Measurements from ENCODE around the gene ABI2.
"Not testable (repeated sequence)": the region's sequence is repeated elsewhere in the genome, so short reads cannot be mapped to it uniquely, and the experiment has no call there.

ABI2 gene

DNA sequence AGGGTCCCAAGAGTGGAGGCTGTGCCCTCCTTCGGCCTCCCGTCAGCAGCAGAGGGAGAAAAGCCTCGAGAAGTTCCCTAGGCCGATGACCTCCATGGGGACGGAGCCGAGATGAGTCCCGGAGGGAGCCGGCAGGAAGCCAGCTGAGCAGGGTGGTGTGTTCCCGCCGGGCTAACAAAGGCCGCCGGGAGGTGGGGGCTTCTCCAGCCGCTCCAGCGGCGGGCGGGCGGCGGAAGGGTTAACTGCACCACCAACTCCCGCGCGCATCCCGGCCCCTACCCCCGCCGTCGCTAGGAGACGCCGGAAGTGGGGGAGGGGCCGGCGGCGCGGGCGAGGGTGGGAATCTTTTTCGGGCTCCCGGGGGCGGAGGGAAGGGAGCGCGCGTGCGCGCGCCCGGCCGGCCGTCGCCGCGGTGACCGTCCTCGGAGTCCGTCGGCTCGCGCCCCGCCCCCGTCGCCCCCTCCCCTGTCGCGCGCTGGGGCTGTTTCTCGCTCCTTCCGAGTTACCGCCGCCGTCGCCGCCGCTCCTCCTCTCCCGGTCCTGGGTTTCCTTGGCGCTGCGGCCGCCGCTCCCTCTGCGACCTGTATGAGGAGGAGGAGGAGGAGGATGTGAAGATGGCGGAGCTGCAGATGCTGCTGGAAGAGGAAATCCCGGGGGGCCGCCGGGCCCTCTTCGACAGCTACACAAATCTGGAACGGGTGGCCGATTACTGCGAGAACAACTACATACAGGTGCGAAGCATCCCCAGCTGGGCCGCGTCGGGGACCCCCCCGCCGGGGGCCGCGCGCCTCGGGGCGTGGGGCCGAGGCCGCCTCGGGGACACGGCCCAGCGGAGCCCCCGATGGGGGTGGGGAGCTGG lies at the start of gene ABI2:
Gene ABI2 (plus strand): TSS at position 494 of the 859 bp plus-strand sequence. CDS start 121 bp downstream, at position 615.
- DNase-seq (ENCODE audit: low spot score): peak; percentile 72

DNA sequence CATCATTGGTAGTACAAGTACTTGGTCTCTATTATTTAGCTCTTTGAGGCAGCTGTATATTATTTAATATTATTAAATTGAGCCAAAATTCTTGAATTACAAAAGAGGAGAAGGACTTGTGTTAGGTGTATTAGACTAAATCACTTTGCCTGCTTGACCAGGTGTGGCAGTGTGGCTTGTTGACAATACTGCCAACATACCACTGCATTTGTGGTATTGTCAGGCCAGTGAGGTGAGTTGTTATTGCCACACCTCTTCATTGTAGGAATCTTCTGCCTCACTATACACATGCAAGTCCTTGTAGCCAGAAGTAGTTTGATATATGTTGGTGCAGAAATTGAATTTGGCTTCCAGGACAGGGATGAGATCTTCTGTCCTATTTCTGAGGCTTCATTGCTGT lies 48.9 kb upstream of the ABI2 start:
- Mint-ChIP-seq H3K4me3 (no peak overlapping the region), H3K27me3 (ENCODE audit: low read depth) (no peaks in the 10 kb centered on the region), H3K4me1 (ENCODE audit: low read depth) (no peaks in the 10 kb centered on the region), H3K9me3 (no peaks in the 10 kb centered on the region), H3K27ac (no peak overlapping the region), H3K36me3 (ENCODE audit: low read depth) (peaks cover 29% of the 10 kb centered on the region)
- no peak for DNase-seq (ENCODE audit: low spot score)

More for the DNA sequence above, at the start of gene ABI2:
- Mint-ChIP-seq H3K36me3 (ENCODE audit: low read depth) (peaks cover 2% of the 10 kb centered on the region), H3K27ac (peak within 1 kb of the TSS; percentile 86), H3K27me3 (ENCODE audit: low read depth) (peaks cover 5% of the 10 kb centered on the region), H3K4me3 (peak within 1 kb of the TSS; percentile 91), H3K4me1 (ENCODE audit: low read depth) (peaks cover 31% of the 10 kb centered on the region), H3K9me3 (no peaks in the 10 kb centered on the region)

DNA sequence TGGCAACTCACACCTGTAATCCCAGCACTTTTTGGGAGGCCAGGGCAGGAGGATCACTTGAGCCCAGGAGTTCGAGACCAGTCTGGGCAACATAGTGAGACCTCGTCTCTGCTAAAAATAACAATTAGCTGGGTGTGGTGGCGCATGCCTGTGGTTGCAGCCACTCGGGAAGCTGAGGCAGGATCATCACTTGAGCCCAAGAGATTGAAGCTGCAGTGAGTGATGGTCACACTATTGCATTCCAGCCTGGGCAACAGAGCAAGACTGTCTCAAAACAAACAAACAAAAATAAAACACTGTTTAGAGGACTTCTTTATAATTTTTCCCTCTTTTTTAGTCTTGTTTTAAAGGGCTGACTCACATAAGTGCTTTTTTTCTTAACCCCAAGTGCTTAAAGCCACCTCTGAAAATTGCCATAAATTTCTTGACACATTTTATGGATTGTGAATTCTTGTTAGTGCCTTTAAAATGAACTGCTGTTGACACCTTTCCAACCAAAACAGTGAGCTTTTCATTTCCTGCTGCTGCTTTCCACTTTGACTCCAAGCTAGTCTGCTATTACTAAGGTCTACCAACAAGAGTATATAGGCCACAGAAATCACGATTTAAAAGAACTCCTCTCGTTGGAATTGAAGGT lies 47.6 kb upstream of the ABI2 start:
- no peaks in the 10 kb centered on the region for H3K27me3 Mint-ChIP-seq (ENCODE audit: low read depth)
- no peaks in the 10 kb centered on the region for H3K4me1 Mint-ChIP-seq (ENCODE audit: low read depth)
- no peak for DNase-seq (ENCODE audit: low spot score)
- H3K27ac Mint-ChIP-seq: no peak overlapping the region
- peaks cover 31% of the 10 kb centered on the region for H3K36me3 Mint-ChIP-seq (ENCODE audit: low read depth)
- no peaks in the 10 kb centered on the region for H3K9me3 Mint-ChIP-seq
- H3K4me3 Mint-ChIP-seq: no peak overlapping the region

DNA sequence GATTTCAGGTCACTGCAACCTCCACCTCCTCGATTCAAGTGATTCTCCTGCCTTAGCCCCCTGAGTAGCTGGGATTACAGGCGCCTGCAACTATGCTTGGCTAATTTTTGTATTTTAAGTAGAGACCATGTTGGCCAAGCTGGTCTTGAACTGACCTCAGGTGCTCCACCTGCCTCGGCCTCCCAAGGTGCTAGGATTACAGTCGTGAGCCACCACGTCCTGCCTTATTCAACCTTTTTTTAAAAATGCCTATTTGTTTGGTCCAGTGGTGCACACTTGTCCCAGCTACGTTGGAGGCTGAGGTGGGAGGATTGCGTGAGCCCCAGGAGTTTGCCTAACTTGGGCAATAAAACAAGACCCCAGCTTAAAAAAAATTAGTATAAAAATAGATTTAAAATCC lies 46.1 kb upstream of the ABI2 start:
- no peaks in the 10 kb centered on the region for H3K4me1 Mint-ChIP-seq (ENCODE audit: low read depth)
- H3K27ac Mint-ChIP-seq: no peak overlapping the region
- peaks cover 30% of the 10 kb centered on the region for H3K36me3 Mint-ChIP-seq (ENCODE audit: low read depth)
- DNase-seq (ENCODE audit: low spot score): no peak
- H3K9me3 Mint-ChIP-seq: no peaks in the 10 kb centered on the region
- H3K4me3 Mint-ChIP-seq: no peak overlapping the region
- H3K27me3 Mint-ChIP-seq (ENCODE audit: low read depth): no peaks in the 10 kb centered on the region

DNA sequence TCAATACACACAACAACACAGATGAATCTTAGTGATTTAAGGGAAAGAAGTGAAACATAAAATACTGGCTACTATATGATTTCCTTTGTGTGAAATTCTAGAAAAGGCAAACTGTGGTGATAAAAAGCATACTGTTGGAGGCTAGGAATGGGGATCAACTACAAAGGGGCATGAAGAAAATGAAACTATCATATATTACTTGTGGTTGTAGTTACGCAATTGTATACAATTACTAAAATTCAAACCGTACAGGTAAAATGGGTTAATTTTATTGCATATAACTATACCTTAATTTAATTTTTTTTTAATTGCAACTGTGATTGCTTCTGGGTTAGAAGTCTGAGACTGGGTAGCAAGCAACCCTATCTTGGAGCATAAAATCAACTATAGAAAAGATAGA lies 41.7 kb upstream of the ABI2 start:
- no peak for DNase-seq (ENCODE audit: low spot score)
- peaks cover 2% of the 10 kb centered on the region for H3K4me1 Mint-ChIP-seq (ENCODE audit: low read depth)
- no peaks in the 10 kb centered on the region for H3K27me3 Mint-ChIP-seq (ENCODE audit: low read depth)
- H3K27ac Mint-ChIP-seq: no peak overlapping the region
- no peak overlapping the region for H3K4me3 Mint-ChIP-seq
- no peaks in the 10 kb centered on the region for H3K9me3 Mint-ChIP-seq
- peaks cover 20% of the 10 kb centered on the region for H3K36me3 Mint-ChIP-seq (ENCODE audit: low read depth)

DNA sequence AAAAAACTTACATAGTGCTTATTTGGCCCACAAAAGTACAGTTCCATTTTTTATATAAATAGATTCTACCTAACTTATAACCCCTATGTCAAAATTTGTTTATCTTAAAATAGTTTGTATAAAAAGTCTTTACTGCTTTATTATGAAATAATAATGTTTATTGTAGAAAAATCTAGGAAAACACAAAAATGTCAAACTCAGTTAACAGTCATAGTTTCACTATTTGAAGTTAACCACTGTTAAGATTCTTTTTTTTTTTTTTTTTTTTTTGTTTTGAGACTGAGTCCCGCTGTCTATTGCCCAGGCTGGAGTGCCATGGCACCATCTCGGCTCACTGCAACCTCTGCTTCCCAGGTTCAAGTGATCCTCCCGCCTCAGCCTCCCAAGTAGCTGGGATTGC lies 26.5 kb upstream of the ABI2 start:
- H3K4me3 Mint-ChIP-seq: no peak overlapping the region
- no peak for DNase-seq (ENCODE audit: low spot score)
- no peaks in the 10 kb centered on the region for H3K27me3 Mint-ChIP-seq (ENCODE audit: low read depth)
- H3K36me3 Mint-ChIP-seq (ENCODE audit: low read depth): peaks cover 4% of the 10 kb centered on the region
- H3K9me3 Mint-ChIP-seq: no peaks in the 10 kb centered on the region
- H3K27ac Mint-ChIP-seq: no peak overlapping the region
- no peaks in the 10 kb centered on the region for H3K4me1 Mint-ChIP-seq (ENCODE audit: low read depth)

DNA sequence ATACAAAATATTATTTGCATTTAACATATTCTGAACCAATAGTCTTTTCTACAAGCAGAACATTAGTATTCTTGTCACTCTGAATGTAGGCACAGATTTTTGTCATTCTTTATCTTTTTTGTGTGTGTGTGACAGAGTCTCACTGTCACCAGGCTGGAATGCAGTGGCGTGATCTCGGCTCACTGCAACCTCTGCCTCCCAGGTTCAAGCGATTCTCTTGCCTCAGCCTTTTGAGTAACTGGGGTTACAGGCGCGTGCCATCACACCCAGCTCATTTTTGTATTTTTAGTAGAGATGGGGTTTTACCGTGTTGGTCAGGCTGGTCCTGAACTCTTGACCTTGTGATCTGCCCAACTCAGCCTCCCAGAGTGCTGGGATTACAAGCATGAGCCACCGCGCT lies 25.6 kb upstream of the ABI2 start:
- not testable (repeated sequence) for H3K9me3 Mint-ChIP-seq; H3K4me3 Mint-ChIP-seq; H3K4me1 Mint-ChIP-seq (ENCODE audit: low read depth); DNase-seq (ENCODE audit: low spot score); H3K27ac Mint-ChIP-seq; H3K27me3 Mint-ChIP-seq (ENCODE audit: low read depth); H3K36me3 Mint-ChIP-seq (ENCODE audit: low read depth)

DNA sequence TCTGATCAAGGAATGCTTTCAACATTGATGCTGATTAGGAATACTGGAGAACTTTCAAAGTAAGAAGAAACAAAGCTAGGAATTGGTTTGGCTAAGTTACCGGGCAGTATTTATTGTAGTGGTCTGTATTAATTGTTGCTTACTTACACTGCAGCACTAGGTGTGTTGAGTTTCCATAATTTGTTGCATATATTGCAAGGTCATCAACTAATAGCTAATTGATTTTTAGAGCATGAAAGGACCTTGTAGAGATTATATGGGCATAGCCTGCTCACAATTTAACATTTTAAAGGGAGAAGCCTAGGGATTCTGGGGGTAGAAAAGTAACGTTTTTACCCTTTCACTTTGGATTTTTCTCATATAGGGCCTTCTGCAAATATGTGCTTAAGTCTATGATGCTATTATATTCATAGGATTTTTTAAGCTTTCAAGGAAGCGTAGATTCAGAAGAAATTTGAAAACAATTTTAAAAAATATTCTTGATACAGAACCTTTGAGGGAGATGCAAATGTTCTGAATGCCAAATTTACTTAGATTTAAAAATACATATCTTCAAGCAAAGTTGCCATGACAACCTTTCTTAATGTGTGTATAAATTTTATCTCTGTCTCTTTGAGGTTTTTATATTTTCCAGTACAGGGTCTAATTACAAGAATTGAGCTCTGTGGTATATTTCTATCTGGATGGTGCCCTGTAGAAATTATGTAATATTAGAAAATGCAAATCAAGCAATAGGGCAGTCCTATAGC lies 17.3 kb upstream of the ABI2 start:
- Mint-ChIP-seq H3K27ac (no peak overlapping the region), H3K27me3 (ENCODE audit: low read depth) (no peaks in the 10 kb centered on the region), H3K36me3 (ENCODE audit: low read depth) (peaks cover 16% of the 10 kb centered on the region)

DNA sequence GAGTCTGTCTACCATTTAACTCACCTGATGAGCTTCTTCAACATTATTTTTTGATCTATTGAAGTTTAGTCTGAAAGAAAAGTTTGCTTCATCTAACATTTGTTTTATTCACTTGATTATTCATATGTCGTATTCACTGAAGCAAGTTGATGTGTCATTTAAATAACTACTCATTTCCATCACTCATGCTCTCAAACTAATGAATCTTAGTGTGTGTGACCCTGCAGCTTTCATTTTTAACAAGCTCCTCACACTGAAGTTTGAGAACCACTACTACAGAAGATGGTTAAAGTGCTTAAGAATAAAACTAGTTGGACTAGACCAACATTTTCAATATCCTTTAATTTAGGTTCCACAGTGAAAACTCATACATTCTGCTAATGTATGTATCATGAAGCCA lies 1.8 kb upstream of the ABI2 start:
- H3K36me3 Mint-ChIP-seq (ENCODE audit: low read depth): peaks cover 2% of the 10 kb centered on the region
- no peaks in the 10 kb centered on the region for H3K9me3 Mint-ChIP-seq
- no peak for DNase-seq (ENCODE audit: low spot score)
- H3K4me3 Mint-ChIP-seq: no peak overlapping the region
- peaks cover 5% of the 10 kb centered on the region for H3K27me3 Mint-ChIP-seq (ENCODE audit: low read depth)
- no peak overlapping the region for H3K27ac Mint-ChIP-seq
- peaks cover 27% of the 10 kb centered on the region for H3K4me1 Mint-ChIP-seq (ENCODE audit: low read depth)

More for the DNA sequence above, 17.3 kb upstream of the ABI2 start:
- DNase-seq (ENCODE audit: low spot score): no peak
- H3K4me1 Mint-ChIP-seq (ENCODE audit: low read depth): peaks cover 2% of the 10 kb centered on the region
- H3K9me3 Mint-ChIP-seq: no peaks in the 10 kb centered on the region
- H3K4me3 Mint-ChIP-seq: no peak overlapping the region

DNA sequence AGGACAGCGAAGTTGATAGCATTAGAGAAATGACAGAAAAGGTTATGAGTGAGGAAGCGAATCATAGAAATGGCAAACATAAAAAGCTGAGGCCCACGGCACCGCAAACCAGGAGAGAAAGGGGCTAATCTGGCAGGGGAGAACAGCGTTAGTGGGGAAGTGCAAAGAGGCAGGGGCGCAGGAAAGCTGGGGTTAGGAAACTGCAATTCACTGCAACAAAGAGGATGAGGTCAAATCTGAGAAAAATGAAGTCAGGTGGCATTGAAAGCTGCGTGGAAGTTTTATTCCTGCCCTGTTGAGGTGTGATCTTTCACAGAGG lies 653 bp upstream of the ABI2 start:
- peaks cover 31% of the 10 kb centered on the region for H3K4me1 Mint-ChIP-seq (ENCODE audit: low read depth)
- H3K9me3 Mint-ChIP-seq: no peaks in the 10 kb centered on the region
- H3K36me3 Mint-ChIP-seq (ENCODE audit: low read depth): peaks cover 2% of the 10 kb centered on the region
- DNase-seq (ENCODE audit: low spot score): no peak
- peak overlapping the region; percentile 86 for H3K27ac Mint-ChIP-seq
- peaks cover 5% of the 10 kb centered on the region for H3K27me3 Mint-ChIP-seq (ENCODE audit: low read depth)
- H3K4me3 Mint-ChIP-seq: peak overlapping the region; percentile 91

DNA sequence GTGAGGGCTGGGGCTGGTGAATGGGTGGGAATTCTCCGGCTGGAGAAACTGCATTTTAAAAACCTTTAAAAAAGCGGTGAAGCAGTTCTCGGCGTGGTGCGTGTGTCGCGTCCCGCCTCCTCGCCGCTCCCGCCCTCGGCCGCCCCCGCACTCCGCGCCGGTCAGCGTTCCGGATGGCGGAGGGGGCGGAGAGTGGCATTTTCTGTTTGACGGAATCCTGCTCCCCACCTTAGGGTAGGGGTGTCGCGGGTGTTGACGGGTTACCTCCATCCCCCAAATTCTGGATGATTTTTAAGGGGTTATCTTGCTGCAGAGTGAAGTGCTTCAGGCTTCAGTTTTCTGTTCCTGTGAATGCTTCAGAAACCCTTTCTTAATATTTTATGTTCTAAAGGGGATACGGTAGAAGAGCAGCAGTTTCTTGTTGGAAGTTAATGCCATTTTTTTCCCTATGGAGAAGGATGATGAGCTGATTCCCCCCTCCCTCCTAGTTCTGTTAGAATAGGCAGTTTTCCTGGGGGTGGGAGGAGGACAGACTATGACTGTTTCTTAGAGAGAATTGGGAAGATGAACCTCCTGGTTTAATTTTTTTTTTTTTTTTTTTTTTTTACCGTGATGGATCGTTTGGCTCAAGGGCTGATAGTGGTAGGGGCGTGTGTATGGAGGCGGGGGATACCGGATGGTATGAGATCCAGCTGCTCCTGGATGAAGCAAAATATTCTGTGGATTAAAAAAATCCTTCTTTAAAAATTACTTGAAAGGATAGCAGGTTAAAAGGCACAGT lies 756 bp downstream of the ABI2 start:
- Mint-ChIP-seq H3K27me3 (ENCODE audit: low read depth) (peaks cover 5% of the 10 kb centered on the region), H3K36me3 (ENCODE audit: low read depth) (peaks cover 2% of the 10 kb centered on the region), H3K27ac (peak overlapping the region; percentile 6), H3K9me3 (no peaks in the 10 kb centered on the region), H3K4me3 (peak overlapping the region; percentile 83), H3K4me1 (ENCODE audit: low read depth) (peaks cover 33% of the 10 kb centered on the region)
- peak; percentile 63 for DNase-seq (ENCODE audit: low spot score)

DNA sequence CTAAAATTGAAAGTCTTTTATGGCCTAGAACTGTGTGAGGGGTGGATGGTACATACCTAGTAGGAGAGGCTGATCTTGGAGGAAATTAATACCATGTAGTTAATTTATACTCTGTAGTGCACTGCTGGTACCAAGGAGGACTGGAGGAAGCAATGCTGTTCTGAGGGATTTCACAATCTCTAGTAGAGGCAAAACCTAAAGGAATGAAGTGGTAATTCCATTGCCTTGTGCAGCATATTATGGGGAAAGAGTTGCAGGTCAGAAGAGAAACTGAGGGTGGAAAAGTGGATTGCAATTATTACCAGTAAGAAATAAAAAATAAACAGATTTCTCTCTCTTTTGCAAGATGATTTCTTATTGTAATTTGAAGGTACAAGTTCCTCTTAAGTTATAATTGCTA lies 2.2 kb downstream of the ABI2 start:
- Mint-ChIP-seq H3K4me3 (peak overlapping the region; percentile 83), H3K4me1 (ENCODE audit: low read depth) (peaks cover 33% of the 10 kb centered on the region), H3K27ac (no peak overlapping the region), H3K27me3 (ENCODE audit: low read depth) (peaks cover 3% of the 10 kb centered on the region), H3K9me3 (no peaks in the 10 kb centered on the region), H3K36me3 (ENCODE audit: low read depth) (peaks cover 2% of the 10 kb centered on the region)
- no peak for DNase-seq (ENCODE audit: low spot score)

DNA sequence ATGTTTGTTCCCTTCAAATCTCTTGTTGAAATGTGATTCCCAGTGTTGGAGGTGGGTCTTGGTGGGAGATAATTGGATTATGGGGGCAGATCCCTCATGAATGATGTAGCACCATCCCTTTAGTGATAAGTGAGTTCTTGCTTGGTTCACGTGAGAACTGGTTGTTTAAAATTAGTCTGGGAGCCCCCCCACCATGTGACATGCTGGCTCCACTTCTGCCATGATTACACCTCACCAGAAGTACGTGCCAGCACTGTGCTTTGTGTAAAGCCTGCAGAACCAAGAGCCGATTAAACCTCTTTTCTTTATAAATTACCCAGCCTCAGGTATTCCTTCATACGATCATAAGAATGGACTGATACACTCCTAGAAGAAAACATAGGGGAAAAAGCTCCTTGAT lies 10.1 kb downstream of the ABI2 start:
- Mint-ChIP-seq H3K9me3 (no peaks in the 10 kb centered on the region), H3K4me1 (ENCODE audit: low read depth) (peaks cover 9% of the 10 kb centered on the region), H3K36me3 (ENCODE audit: low read depth) (peaks cover 4% of the 10 kb centered on the region), H3K27me3 (ENCODE audit: low read depth) (no peaks in the 10 kb centered on the region), H3K27ac (no peak overlapping the region), H3K4me3 (no peak overlapping the region)
- DNase-seq (ENCODE audit: low spot score): no peak
